Tracheal epithelial cell (primary cell): ENCODE data around the gene NT5C3B. TPM values are rescaled to one million over a fixed set of nuclear protein-coding genes. Genes with fewer than 3 reads are reported as not detected.

Experiments
- total RNA-seq: library from RNA; depleted of rRNA; stranded (reverse); fragments of >200 nt; gene quantifications from 2 replicates; pipeline ENCODE4 v1.2.1, GENCODE V29; 2014

Gene NT5C3B
- total RNA-seq = 51.8 and 82.3 TPM in 2 replicates

DNA sequence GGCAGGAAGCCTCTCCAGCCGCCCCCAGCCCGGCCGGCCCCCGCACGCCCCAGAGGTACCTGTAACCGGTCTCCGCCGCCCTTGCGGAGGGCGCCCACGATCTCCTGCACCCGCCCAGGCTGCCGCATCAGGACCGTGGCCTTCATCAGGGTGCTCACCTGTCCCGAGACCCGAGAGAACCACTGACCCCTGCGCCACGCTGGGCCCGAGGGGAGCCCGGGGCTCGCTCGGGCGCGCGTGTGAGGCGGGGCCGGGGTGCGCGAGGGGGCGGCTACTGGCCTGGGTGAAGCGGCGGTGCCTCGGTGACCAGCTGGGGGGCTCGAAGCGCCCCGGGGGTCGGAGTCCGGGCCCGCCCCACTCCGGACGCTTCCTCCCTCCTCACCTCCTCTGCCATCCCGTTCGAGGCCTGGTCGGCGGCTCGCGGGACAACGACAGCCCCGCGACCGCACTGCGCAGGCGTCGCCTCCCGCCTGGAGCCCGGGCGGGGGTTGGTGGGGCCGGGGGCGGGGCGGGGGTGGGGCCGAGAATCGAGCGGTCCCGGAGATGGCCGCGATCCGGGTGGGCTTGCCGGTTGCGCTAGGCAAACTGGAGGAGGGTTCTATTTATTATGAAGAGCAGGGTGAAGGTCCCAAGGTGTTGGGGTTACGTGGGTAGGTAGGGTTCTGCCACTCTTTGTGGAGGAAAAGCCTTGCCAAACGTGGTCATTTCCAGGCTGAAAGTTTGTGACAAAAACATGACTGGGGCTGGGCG lies at the start of gene NT5C3B:
Gene NT5C3B, minus strand, starts transcription at position 433 of the 750 bp plus-strand sequence. Its CDS starts 39 bp downstream, at position 394.

DNA sequence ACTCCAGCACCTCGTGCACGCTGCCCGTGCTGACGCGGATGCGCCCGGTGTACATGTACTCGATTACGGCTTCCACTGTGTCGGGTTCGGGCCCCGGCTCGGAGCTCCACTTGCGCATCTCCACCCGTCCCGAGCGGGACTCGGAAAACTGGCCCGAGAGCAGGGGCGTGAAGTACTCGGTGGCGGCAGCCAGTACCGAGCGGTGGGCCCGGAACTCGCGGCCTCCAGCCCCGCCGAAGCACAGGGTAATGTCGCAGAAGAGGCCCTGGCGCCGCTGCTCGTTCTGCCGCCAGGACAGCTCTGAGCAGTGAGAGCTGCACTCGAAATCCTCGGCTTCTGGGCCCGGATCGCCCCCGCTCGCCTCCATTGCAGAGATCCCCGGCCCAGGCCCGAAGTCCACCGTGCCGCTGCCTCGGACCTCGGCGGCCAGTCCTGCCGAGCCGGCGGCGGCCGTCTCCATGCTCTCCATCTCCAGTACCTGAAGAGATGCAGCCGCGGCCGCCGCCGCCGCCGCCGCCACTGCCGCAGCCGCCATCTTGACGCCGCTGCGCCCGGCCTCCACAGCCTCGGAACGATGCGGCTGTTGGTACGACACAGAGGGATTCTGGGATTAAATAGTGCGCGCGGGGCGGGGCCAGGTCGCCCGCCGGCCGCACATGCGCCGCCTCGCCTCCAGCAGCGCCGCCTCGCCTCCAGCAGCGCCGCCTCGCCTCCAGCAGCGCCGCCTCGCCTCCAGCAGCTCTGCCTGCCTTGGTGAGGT lies 29.0 kb upstream of the NT5C3B start, which contains the start of gene KLHL11:
Gene KLHL11, minus strand, starts transcription at position 588 of the 760 bp plus-strand sequence. Its CDS starts 53 bp downstream, at position 535.

DNA sequence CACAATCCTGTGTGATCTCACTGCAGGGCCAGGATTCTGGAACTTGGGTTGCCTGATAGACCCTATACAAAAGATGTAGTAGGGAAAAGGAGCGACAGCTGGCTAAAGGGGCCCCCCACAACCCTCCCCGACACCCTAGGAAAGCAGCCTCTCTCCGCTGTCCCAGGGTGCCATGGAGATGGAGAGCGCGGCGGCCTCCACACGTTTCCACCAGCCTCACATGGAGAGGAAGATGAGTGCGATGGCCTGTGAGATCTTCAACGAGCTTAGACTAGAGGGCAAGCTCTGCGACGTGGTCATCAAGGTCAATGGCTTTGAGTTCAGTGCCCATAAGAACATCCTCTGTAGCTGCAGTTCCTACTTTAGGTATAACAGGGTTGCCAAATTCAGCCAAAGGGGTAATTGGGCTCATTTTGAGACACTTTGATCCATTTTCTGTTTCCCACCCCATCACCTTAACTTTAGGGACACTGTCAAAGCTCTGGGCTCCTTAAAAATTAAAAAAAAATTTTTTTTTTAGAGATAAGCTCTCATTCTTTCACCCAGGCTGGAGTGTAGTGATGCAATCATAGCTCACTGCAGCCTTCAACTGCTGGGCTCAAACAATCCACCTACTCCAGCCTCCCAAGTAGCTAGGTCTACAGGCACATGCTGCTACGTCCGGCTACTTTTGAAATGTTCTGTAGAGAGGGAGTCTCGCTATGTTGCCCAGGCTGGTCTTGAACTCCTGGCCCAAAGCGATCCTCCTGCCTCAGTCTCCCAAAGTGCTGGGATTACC lies 1.9 kb upstream of the NT5C3B start, which contains the start of gene KLHL10:
Gene KLHL10, plus strand, starts transcription at position 65 of the 778 bp plus-strand sequence. Its CDS starts 108 bp downstream, at position 173.

DNA sequence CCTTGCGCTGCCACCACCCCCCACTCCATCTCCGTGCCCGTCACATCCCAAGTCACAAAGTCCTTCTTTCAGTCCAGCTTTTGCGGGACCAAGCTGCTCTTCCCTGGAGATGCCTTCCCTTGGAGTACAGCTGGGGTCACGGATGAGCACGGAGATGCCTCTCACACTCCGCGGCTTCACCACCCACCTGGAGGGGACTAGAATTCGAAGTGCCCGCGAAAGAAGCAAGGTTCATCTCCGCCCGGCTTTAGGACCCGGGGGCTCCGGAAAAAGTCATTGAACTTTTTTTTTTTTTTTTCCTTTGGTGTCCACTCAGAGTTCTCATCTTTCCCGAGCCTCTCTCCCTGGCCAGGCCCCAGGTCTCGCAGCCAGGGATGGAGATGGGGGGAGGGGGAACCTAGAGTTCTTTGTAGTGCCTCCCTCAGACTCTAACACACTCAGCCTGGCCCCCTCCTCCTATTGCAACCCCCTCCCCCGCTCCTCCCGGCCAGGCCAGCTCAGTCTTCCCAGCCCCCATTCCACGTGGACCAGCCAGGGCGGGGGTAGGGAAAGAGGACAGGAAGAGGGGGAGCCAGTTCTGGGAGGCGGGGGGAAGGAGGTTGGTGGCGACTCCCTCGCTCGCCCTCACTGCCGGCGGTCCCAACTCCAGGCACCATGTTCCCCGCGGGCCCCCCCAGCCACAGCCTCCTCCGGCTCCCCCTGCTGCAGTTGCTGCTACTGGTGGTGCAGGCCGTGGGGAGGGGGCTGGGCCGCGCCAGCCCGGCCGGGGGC lies 23.5 kb downstream of the NT5C3B start, which contains the start of gene FKBP10:
Gene FKBP10, plus strand, starts transcription at position 624 of the 771 bp plus-strand sequence. Its CDS starts 31 bp downstream, at position 655.

DNA sequence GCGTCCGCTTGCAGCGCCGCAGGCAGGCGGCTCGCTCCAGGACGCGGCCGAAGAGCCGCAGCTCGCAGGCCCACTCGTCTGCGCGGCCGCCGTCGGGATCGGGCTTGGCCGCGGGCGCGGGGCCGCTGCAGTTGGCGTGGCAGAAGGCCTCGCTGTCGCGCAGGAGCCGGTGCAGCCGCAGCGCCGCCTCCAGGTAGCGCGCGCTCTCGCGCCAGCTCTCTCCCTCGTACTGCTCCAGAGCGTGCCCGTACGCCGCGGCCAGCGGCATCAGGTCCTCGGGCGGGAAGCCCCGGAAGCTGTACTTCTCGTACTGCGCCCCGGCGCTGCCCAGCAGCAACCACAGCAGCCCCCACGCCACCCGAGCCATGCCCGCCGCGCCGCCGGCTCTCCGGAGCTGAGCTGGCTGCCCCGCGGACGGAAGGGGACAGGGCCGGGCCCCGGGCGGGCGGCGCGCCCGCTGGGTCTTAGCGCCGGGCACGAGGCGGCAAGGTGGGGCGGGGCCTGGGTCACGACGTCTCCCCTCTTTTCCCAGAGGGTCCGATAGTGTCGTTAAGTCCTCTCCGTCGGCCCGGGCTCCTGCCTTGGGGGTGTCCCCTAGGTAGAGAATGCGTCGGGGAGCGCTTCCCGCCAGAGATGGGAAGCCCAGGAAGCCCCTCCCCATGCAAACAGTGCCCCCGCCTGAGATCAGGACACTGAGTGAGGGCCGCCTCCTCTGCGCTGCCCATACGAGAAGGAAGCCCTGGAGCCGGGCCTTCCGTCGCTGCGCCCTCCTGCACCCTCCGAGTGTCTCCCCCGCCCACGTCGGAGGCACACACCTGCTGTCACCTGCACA lies 24.3 kb downstream of the NT5C3B start, which contains the start of gene P3H4:
Gene P3H4, minus strand, starts transcription at position 401 of the 832 bp plus-strand sequence. Its CDS starts 34 bp downstream, at position 367.

DNA sequence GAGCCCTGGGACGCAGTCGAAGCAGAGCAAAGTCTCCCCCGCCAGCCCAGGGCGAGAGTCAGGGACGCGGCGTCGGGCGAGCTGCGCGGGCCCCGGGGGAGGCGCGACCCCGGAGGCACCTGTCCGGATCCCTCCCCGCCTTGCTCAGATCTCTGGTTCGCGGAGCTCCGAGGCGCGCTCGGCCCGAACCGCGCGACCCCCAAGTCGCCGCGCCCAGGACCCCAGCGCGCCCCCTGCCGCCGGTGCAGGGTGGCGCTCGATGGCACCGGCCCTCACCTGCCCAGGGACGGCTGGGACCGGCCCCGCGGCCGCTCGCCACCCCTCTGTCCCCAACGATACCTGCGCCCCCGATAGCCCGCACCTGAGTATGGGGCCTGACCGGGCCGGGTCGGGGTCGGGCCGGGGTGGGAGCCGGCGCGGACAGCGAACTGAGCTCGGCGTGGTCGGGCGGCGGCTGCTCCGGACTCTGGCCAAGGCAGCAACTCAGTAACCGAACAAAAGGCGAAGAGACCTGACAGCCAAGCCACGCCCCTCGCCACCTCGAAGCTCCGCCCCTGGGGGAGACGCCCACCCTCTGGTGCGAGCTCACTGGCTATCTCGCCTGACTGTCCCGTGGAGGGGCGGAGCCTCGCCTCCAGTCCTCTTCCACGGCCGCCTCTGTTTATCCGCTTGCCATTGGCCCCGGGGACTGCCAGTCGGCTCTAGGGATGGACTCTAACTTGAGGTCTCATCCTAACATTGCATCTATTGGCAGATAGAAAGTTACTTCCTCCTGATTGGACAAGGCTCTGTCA lies 49.6 kb downstream of the NT5C3B start, which contains the start of gene JUP:
Gene JUP, minus strand, starts transcription at position 485 of the 794 bp plus-strand sequence. CDS start 14,857 bp downstream, outside the sequence.

Other genes starting within 250 kb of the NT5C3B start
- 2,248 and 2,437 TPM in 2 replicates for gene KRT14, start 249.3 kb downstream of the NT5C3B start, total RNA-seq
- 2,720 and 3,196 TPM in 2 replicates for gene KRT16, start 223.5 kb downstream of the NT5C3B start, total RNA-seq
- gene KRT17, start 211.7 kb downstream of the NT5C3B start, total RNA-seq = 21,656 and 29,975 TPM in 2 replicates
- gene EIF1, start 147.3 kb downstream of the NT5C3B start, total RNA-seq = 108 and 179 TPM in 2 replicates
- gene GAST, start 123.9 kb downstream of the NT5C3B start, total RNA-seq = 2.1 TPM in 1 of 2 replicates, not detected in the other
- 1.2 and 1.3 TPM in 2 replicates for gene HAP1, start 101.6 kb downstream of the NT5C3B start, total RNA-seq
- 606 and 732 TPM in 2 replicates for gene JUP, start 49.5 kb downstream of the NT5C3B start, total RNA-seq
- 49.9 and 62.7 TPM in 2 replicates for gene P3H4, start 24.3 kb downstream of the NT5C3B start, total RNA-seq
- gene FKBP10, start 23.2 kb downstream of the NT5C3B start, total RNA-seq = 92.1 and 146 TPM in 2 replicates
- gene KLHL10, start 1.6 kb upstream of the NT5C3B start, total RNA-seq = not detected in 2 replicates
- 30.6 and 40.3 TPM in 2 replicates for gene KLHL11, start 29.2 kb upstream of the NT5C3B start, total RNA-seq
- gene ACLY, start 82.7 kb upstream of the NT5C3B start, total RNA-seq = 106 and 230 TPM in 2 replicates
- 0.72 TPM in 1 of 2 replicates, not detected in the other for gene ODAD4, start 94.4 kb upstream of the NT5C3B start, total RNA-seq
- gene CNP, start 130.6 kb upstream of the NT5C3B start, total RNA-seq = 22.0 and 36.4 TPM in 2 replicates
- 41.1 and 48.0 TPM in 2 replicates for gene DNAJC7, start 181.2 kb upstream of the NT5C3B start, total RNA-seq
- gene NKIRAS2, start 183.9 kb upstream of the NT5C3B start, total RNA-seq = 17.9 and 23.4 TPM in 2 replicates
- 0.48 and 0.64 TPM in 2 replicates for gene C17orf113, start 214.4 kb upstream of the NT5C3B start, total RNA-seq